CD4-positive, alpha-beta memory T cell (primary cell): ENCODE measurements around the gene ERCC8. TPM values are rescaled to one million over a fixed set of nuclear protein-coding genes. Genes with fewer than 3 reads are reported as not detected.

ENCODE experiments used
- CTCF ChIA-PET: fragments of 350-600 bp; sonication (Branson Sonifier 250); formaldehyde crosslinking; loops from one replicate; lab custom pipeline; 2021; ENCODE audit warnings: inconsistent platforms; ENCODE audit not compliant: partially characterized antibody; lab: Charles Lee
- POLR2A ChIA-PET: fragments of 350-600 bp; sonication (Branson Sonifier 250); formaldehyde crosslinking; loops from one replicate; lab custom pipeline; 2021; ENCODE audit not compliant: partially characterized antibody; lab: Charles Lee
- DNase-seq, 5 donors: peaks; one replicate each; pipeline versions ENCODE4 v3.0.0 to v3.0.0-alpha.2; 2020 to 2022; ENCODE audit warnings: mixed read lengths in 1 of 5
- H3K27ac ChIP-seq: one replicate; pipeline ENCODE4 v1.7.0; 2013; ENCODE audit warnings: low read depth, low read length
- H3K27me3 ChIP-seq: 2 replicates; pipeline ENCODE4 v1.7.0; 2013; ENCODE audit warnings: mild to moderate bottlenecking, low read length, moderate library complexity; ENCODE audit not compliant: insufficient read depth
- H3K36me3 ChIP-seq: 2 replicates; pipeline ENCODE4 v1.7.0; 2013; ENCODE audit warnings: mild to moderate bottlenecking, low read length, moderate library complexity; ENCODE audit not compliant: insufficient read depth
- H3K4me1 ChIP-seq: 2 replicates; pipeline ENCODE4 v1.7.0; 2013; ENCODE audit warnings: mild to moderate bottlenecking, low read length, moderate library complexity; ENCODE audit not compliant: insufficient read depth
- H3K4me3 ChIP-seq, 2 donors: one replicate each; pipeline ENCODE4 v1.7.0; 2013; ENCODE audit warnings: low read length in 2 of 2, mild to moderate bottlenecking in 1 of 2
- H3K9me3 ChIP-seq, 2 donors: one replicate each; pipeline ENCODE4 v1.7.0; 2013; ENCODE audit warnings: low read length in 2 of 2, control low read depth in 1 of 2; ENCODE audit not compliant: control insufficient read depth in 1 of 2
- H3K27ac Mint-ChIP-seq, 7 donors: one replicate each; pipeline ENCODE4 v1.8.0; 2020 to 2021; ENCODE audit warnings: mixed read lengths in 7 of 7, mild to moderate bottlenecking in 6 of 7, inconsistent platforms in 3 of 7, moderate library complexity in 3 of 7
- H3K27me3 Mint-ChIP-seq, 2 donors: one replicate each; pipeline ENCODE4 v1.8.0; 2020 to 2021; ENCODE audit warnings: mixed read lengths in 2 of 2
- H3K36me3 Mint-ChIP-seq, 2 donors: one replicate each; pipeline ENCODE4 v1.8.0; 2020 to 2021; ENCODE audit warnings: mixed read lengths in 2 of 2, inconsistent platforms in 1 of 2, mild to moderate bottlenecking in 1 of 2
- H3K4me1 Mint-ChIP-seq, 4 donors: one replicate each; pipeline ENCODE4 v1.8.0; 2020 to 2021; ENCODE audit warnings: mixed read lengths in 4 of 4, mild to moderate bottlenecking in 1 of 4
- H3K4me3 Mint-ChIP-seq, 8 donors: one replicate each; pipeline ENCODE4 v1.8.0; 2020 to 2021; ENCODE audit warnings: mixed read lengths in 8 of 8, mild to moderate bottlenecking in 7 of 8, moderate library complexity in 6 of 8, inconsistent platforms in 3 of 8
- H3K9me3 Mint-ChIP-seq, 8 donors: one replicate each; pipeline ENCODE4 v1.8.0; 2020 to 2021; ENCODE audit warnings: mixed read lengths in 8 of 8, mild to moderate bottlenecking in 5 of 8, inconsistent platforms in 3 of 8, moderate library complexity in 1 of 8
- intact Hi-C: fragments of 100-400 bp; cut with micrococcal nuclease; formaldehyde crosslinking; loops from one replicate; pipeline ENCODE4 v1.15.1; 2023
- polyA plus RNA-seq, 2 donors: library from polyadenylated mRNA; unstranded; fragments of 300-500 nt; fragmentation: Illumina TruSeq; gene quantifications; one replicate each; pipeline ENCODE4 v1.2.3, GENCODE V29; 2021
- total RNA-seq, 2 experiments: library from RNA; stranded (reverse); gene quantifications; one replicate each; pipeline ENCODE4 v1.2.3, GENCODE V29; 2021

The ERCC8 gene
- total and polyA plus RNA-seq, 4 experiments from 2014 or later: 7.1 to 20.5 (median 9.8) TPM

GRCh38 chr5:60829490-60830266 lies 115.2 kb downstream of the ERCC8 start:
- CTCF ChIA-PET: no interaction called here
- no peaks in the 10 kb centered on the region for H3K4me1 ChIP-seq
- H3K36me3 ChIP-seq: no peaks in the 10 kb centered on the region
- Mint-ChIP-seq H3K36me3 (no peaks in the 10 kb centered on the region), H3K4me1 (peaks cover 0 to 6% (median 3%) of the 10 kb centered on the region in 4 donors), H3K27ac (peak overlapping the region in 1 of 7 donors; percentile 62), H3K27me3 (no peaks in the 10 kb centered on the region), H3K9me3 (no peaks in the 10 kb centered on the region), H3K4me3 (no peak overlapping the region)
- H3K9me3 ChIP-seq: no peaks in the 10 kb centered on the region
- no peak for DNase-seq
- no peak overlapping the region for H3K4me3 ChIP-seq
- H3K27me3 ChIP-seq: no peaks in the 10 kb centered on the region
- H3K27ac ChIP-seq: no peak overlapping the region
- intact Hi-C loops: no loop called here
- POLR2A ChIA-PET: no interaction called here

DNA sequence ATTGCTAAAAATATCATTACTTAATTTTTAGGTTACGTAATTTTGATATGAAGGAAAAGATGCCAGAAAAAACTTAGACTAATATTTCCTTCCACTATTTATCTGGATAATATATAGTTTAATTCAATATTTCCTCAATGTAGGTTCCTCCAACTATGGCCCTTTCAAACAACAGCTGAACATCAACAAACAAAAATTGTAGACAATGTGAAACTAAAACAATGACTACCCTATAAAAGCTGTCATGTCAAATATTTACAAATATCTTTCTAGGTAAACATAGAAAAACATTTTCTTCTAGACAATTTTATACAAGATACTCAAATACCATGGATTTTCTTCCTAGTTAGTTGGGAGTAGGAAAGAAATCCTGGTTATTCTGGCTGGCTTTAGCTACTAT lies 117.7 kb downstream of the ERCC8 start:
- ChIA-PET CTCF (no interaction called here), POLR2A (no interaction called here)
- no peak for DNase-seq
- no peaks in the 10 kb centered on the region for H3K4me1 ChIP-seq
- H3K4me1 Mint-ChIP-seq: peaks cover 0 to 6% (median 3%) of the 10 kb centered on the region in 4 donors
- no peaks in the 10 kb centered on the region for H3K9me3 ChIP-seq
- H3K4me3 Mint-ChIP-seq: no peak overlapping the region
- H3K27ac ChIP-seq: no peak overlapping the region
- no peaks in the 10 kb centered on the region for H3K36me3 ChIP-seq
- H3K27me3 ChIP-seq: no peaks in the 10 kb centered on the region
- no peaks in the 10 kb centered on the region for H3K9me3 Mint-ChIP-seq
- no peak overlapping the region for H3K27ac Mint-ChIP-seq
- intact Hi-C loops: no loop called here
- no peaks in the 10 kb centered on the region for H3K36me3 Mint-ChIP-seq
- no peak overlapping the region for H3K4me3 ChIP-seq
- H3K27me3 Mint-ChIP-seq: no peaks in the 10 kb centered on the region

- H3K36me3 Mint-ChIP-seq: no peaks in the 10 kb centered on the region
- POLR2A ChIA-PET: no interaction called here
- CTCF ChIA-PET: no interaction called here
- H3K4me1 Mint-ChIP-seq: peaks cover 0 to 6% (median 3%) of the 10 kb centered on the region in 4 donors
- H3K36me3 ChIP-seq: no peaks in the 10 kb centered on the region
- H3K9me3 ChIP-seq: no peaks in the 10 kb centered on the region
- no peaks in the 10 kb centered on the region for H3K4me1 ChIP-seq
- H3K27me3 ChIP-seq: no peaks in the 10 kb centered on the region
- intact Hi-C loops: no loop called here
- H3K4me3 Mint-ChIP-seq: no peak overlapping the region
- no peaks in the 10 kb centered on the region for H3K9me3 Mint-ChIP-seq
- no peak for DNase-seq
- no peak overlapping the region for H3K4me3 ChIP-seq
- H3K27ac ChIP-seq: no peak overlapping the region
- H3K27ac Mint-ChIP-seq: no peak overlapping the region
- no peaks in the 10 kb centered on the region for H3K27me3 Mint-ChIP-seq
These were observed 118.2 kb downstream of the ERCC8 start for GRCh38 chr5:60826653-60827052.

Other genes starting within 250 kb of the ERCC8 start
- gene DEPDC1B, start 244.9 kb downstream of the ERCC8 start, total RNA-seq: under 1 TPM; 0.19 to 0.70 TPM
- under 1 TPM; 0.14 to 0.23 TPM for gene DEPDC1B, start 244.9 kb downstream of the ERCC8 start, polyA plus RNA-seq
- gene ELOVL7, start 100.8 kb downstream of the ERCC8 start, total RNA-seq: not detected
- not detected for gene ELOVL7, start 100.8 kb downstream of the ERCC8 start, polyA plus RNA-seq
- gene NDUFAF2, start 135 bp upstream of the ERCC8 start, total RNA-seq: 10 to 100 TPM; 14.7 to 14.8 TPM
- gene NDUFAF2, start 135 bp upstream of the ERCC8 start, polyA plus RNA-seq: 10 to 100 TPM; 34.8 to 44.9 TPM
- gene SMIM15, start 217.4 kb upstream of the ERCC8 start, total RNA-seq: 10 to 100 TPM; 33.1 to 37.7 TPM
- gene SMIM15, start 217.4 kb upstream of the ERCC8 start, polyA plus RNA-seq: 10 to 100 TPM; 32.8 to 41.0 TPM